OCI-LY1 (cell line): Measurements from ENCODE around the gene FYB2.
A peak's percentile ranks its signal among the peaks of the same experiment; 100 is the strongest.

Experiments used
- H2AFZ ChIP-seq: fragments of 200-600 bp; sonication (generic), shearing (Covaris generic); 2 replicates; pipeline ENCODE4 v1.6.0; 2014; ENCODE audit warnings: antibody characterized with exemption, mild to moderate bottlenecking, low read length
- H3F3A ChIP-seq: fragments of 200-600 bp; sonication (generic), shearing (Covaris generic); 2 replicates; pipeline ENCODE4 v1.6.0; 2014; ENCODE audit warnings: mild to moderate bottlenecking, antibody characterized with exemption, low read length, moderate library complexity; ENCODE audit not compliant: insufficient read depth
- H3K27ac ChIP-seq: fragments of 200-600 bp; sonication (generic); 2 replicates; pipeline ENCODE4 v1.5.1; 2014; ENCODE audit warnings: low read length, mixed run types, mild to moderate bottlenecking, low read depth; ENCODE audit not compliant: poor library complexity, severe bottlenecking
- H3K27me3 ChIP-seq: fragments of 200-600 bp; sonication (generic); 2 replicates; pipeline ENCODE4 v1.6.0; 2014; ENCODE audit warnings: antibody characterized with exemption, mild to moderate bottlenecking, low read length, moderate library complexity; ENCODE audit not compliant: insufficient read depth
- H3K36me3 ChIP-seq: fragments of 200-600 bp; sonication (generic); 2 replicates; pipeline ENCODE4 v1.6.1; 2014; ENCODE audit warnings: mild to moderate bottlenecking, antibody characterized with exemption, low read length, moderate library complexity, mixed read lengths; ENCODE audit not compliant: insufficient read depth
- H3K4me1 ChIP-seq: fragments of 200-600 bp; sonication (generic); 2 replicates; pipeline ENCODE4 v1.5.1; 2014; ENCODE audit warnings: mild to moderate bottlenecking, low read length, moderate library complexity; ENCODE audit not compliant: insufficient read depth, severe bottlenecking
- H3K4me2 ChIP-seq: fragments of 200-600 bp; sonication (generic), shearing (Covaris generic); 2 replicates; pipeline ENCODE4 v1.6.1; 2014; ENCODE audit warnings: low read length
- H3K4me3 ChIP-seq: fragments of 200-600 bp; sonication (generic); 2 replicates; pipeline ENCODE4 v1.5.1; 2014; ENCODE audit warnings: low read length, low read depth, mild to moderate bottlenecking, mixed read lengths; ENCODE audit not compliant: poor library complexity, severe bottlenecking
- H3K79me2 ChIP-seq: fragments of 200-600 bp; shearing (Covaris generic); 2 replicates; pipeline ENCODE4 v1.6.1; 2016; ENCODE audit warnings: mixed run types, low read length, mixed read lengths; ENCODE audit not compliant: insufficient read depth
- H3K9ac ChIP-seq: fragments of 200-600 bp; sonication (generic), shearing (Covaris generic); 2 replicates; pipeline ENCODE4 v1.6.1; 2014; ENCODE audit warnings: mild to moderate bottlenecking, low read length, mixed read lengths
- H3K9me2 ChIP-seq: fragments of 200-600 bp; sonication (generic), shearing (Covaris generic); 2 replicates; pipeline ENCODE4 v1.6.1; 2014; ENCODE audit warnings: low read depth, mild to moderate bottlenecking, low read length, mixed read lengths
- H3K9me3 ChIP-seq: fragments of 200-600 bp; shearing (Covaris generic); 2 replicates; pipeline ENCODE4 v1.6.1; 2014; ENCODE audit warnings: low read length, mixed read lengths
- H4K20me1 ChIP-seq: fragments of 200-600 bp; sonication (generic), shearing (Covaris generic); 2 replicates; pipeline ENCODE4 v1.6.0; 2016; ENCODE audit warnings: mild to moderate bottlenecking, low read length; ENCODE audit not compliant: insufficient read depth
- CTCF ChIP-seq: fragments of 200-600 bp; sonication (generic), shearing (Covaris generic); IDR thresholded peaks from 2 replicates; pipeline ENCODE4 v1.5.1; 2017; ENCODE audit warnings: mild to moderate bottlenecking, antibody characterized with exemption, low read length, moderate library complexity, mixed read lengths
- EZH2 ChIP-seq: fragments of 200-600 bp; sonication (generic), shearing (Covaris generic); IDR thresholded peaks from 2 replicates; pipeline ENCODE4 v1.8.0; 2017; ENCODE audit warnings: borderline replicate concordance, mixed run types, mild to moderate bottlenecking, antibody characterized with exemption, low read length, moderate library complexity, mixed read lengths

The FYB2 gene

GRCh38 chr1:56833088-56833487 lies 13.9 kb upstream of the FYB2 start:
- H3K9me3 ChIP-seq: no peaks in the 10 kb centered on the region
- no peaks in the 10 kb centered on the region for H3F3A ChIP-seq
- H3K27ac ChIP-seq: no peak overlapping the region
- no peak overlapping the region for H3K4me2 ChIP-seq
- TF ChIP-seq CTCF (no peak), EZH2 (no peak)
- no peaks in the 10 kb centered on the region for H4K20me1 ChIP-seq
- H3K4me1 ChIP-seq: no peaks in the 10 kb centered on the region
- no peaks in the 10 kb centered on the region for H3K79me2 ChIP-seq
- no peaks in the 10 kb centered on the region for H3K27me3 ChIP-seq
- H3K9ac ChIP-seq: no peak overlapping the region
- H3K9me2 ChIP-seq: no peaks in the 10 kb centered on the region
- no peaks in the 10 kb centered on the region for H3K36me3 ChIP-seq
- H2AFZ ChIP-seq: no peak overlapping the region
- H3K4me3 ChIP-seq: no peak overlapping the region

- no peak overlapping the region for H3K27ac ChIP-seq
These were observed 12.9 kb upstream of the FYB2 start for GRCh38 chr1:56831871-56832693.

GRCh38 chr1:56830052-56830451 lies 10.8 kb upstream of the FYB2 start:
- H3F3A ChIP-seq: no peaks in the 10 kb centered on the region
- no peak overlapping the region for H3K4me3 ChIP-seq
- no peaks in the 10 kb centered on the region for H3K9me2 ChIP-seq
- no peaks in the 10 kb centered on the region for H3K27me3 ChIP-seq
- H3K79me2 ChIP-seq: no peaks in the 10 kb centered on the region
- H3K27ac ChIP-seq: no peak overlapping the region
- no peak overlapping the region for H2AFZ ChIP-seq
- H3K9me3 ChIP-seq: no peaks in the 10 kb centered on the region
- no peak overlapping the region for H3K4me2 ChIP-seq
- no peak overlapping the region for H3K9ac ChIP-seq
- TF ChIP-seq CTCF: no peak
- TF ChIP-seq EZH2: no peak
- H3K36me3 ChIP-seq: no peaks in the 10 kb centered on the region
- H4K20me1 ChIP-seq: no peaks in the 10 kb centered on the region
- H3K4me1 ChIP-seq: no peaks in the 10 kb centered on the region

More at GRCh38 chr1:56831871-56832693, 12.9 kb upstream of the FYB2 start:
- no peaks in the 10 kb centered on the region for H4K20me1 ChIP-seq
- H3K79me2 ChIP-seq: no peaks in the 10 kb centered on the region
- no peaks in the 10 kb centered on the region for H3F3A ChIP-seq
- peak; percentile 90 for TF ChIP-seq CTCF
- TF ChIP-seq EZH2: no peak
- H3K9ac ChIP-seq: no peak overlapping the region
- no peaks in the 10 kb centered on the region for H3K9me3 ChIP-seq
- no peaks in the 10 kb centered on the region for H3K9me2 ChIP-seq
- no peak overlapping the region for H3K4me3 ChIP-seq
- H2AFZ ChIP-seq: no peak overlapping the region
- H3K4me1 ChIP-seq: no peaks in the 10 kb centered on the region
- H3K27me3 ChIP-seq: no peaks in the 10 kb centered on the region
- H3K36me3 ChIP-seq: no peaks in the 10 kb centered on the region
- no peak overlapping the region for H3K4me2 ChIP-seq
